Activated B cell treated with CpG ODN at 0.5 μM for 24 hours (primary cell): ENCODE data around the gene EPN2. TPM values are rescaled to one million over a fixed set of nuclear protein-coding genes. Genes with fewer than 3 reads are reported as not detected.
A peak's percentile ranks its signal among the peaks of the same experiment; 100 is the strongest.

Experiments used
- ATAC-seq: fragments of 200-7000 bp; cut with Tn5 transposase; one replicate; pipeline ENCODE4 v1.10.0; 2021; ENCODE audit warnings: low read depth, mild to moderate bottlenecking, moderate library complexity
- CTCF ChIA-PET: fragments of 350-600 bp; sonication (Branson Sonifier 250); formaldehyde crosslinking; loops from one replicate; lab custom pipeline; 2021; ENCODE audit warnings: antibody characterized with exemption; lab: Charles Lee
- POLR2A ChIA-PET: fragments of 350-600 bp; sonication (Branson Sonifier 250); formaldehyde crosslinking; loops from one replicate; lab custom pipeline; 2021; ENCODE audit warnings: antibody characterized with exemption; lab: Charles Lee
- DNase-seq: peaks from one replicate; pipeline ENCODE4 v3.0.0; 2022
- H3K27ac Mint-ChIP-seq: one replicate; pipeline ENCODE4 v1.8.0; 2020; ENCODE audit warnings: mixed read lengths
- H3K27me3 Mint-ChIP-seq: one replicate; pipeline ENCODE4 v1.8.0; 2021; ENCODE audit warnings: mixed read lengths
- H3K36me3 Mint-ChIP-seq: one replicate; pipeline ENCODE4 v1.8.0; 2021; ENCODE audit warnings: low read depth, mixed read lengths
- H3K4me1 Mint-ChIP-seq: one replicate; pipeline ENCODE4 v1.8.0; 2021; ENCODE audit warnings: mixed read lengths
- H3K4me3 Mint-ChIP-seq: one replicate; pipeline ENCODE4 v1.8.0; 2020; ENCODE audit warnings: mild to moderate bottlenecking, mixed read lengths
- H3K9me3 Mint-ChIP-seq: one replicate; pipeline ENCODE4 v1.8.0; 2020; ENCODE audit warnings: mixed read lengths
- intact Hi-C: fragments of 100-400 bp; cut with micrococcal nuclease; formaldehyde crosslinking; loops from one replicate; pipeline ENCODE4 v1.15.1; 2024
- total RNA-seq: library from RNA; stranded (reverse); gene quantifications from 2 replicates; pipeline ENCODE4 v1.2.3, GENCODE V29; 2022
- TF ChIP-seq, protein P1 (sequence below): fragments of 200-600 bp; IDR thresholded peaks from one replicate; pipeline ENCODE4 v1.8.0; 2022; ENCODE audit warnings: antibody characterized with exemption, mild to moderate bottlenecking

Gene EPN2
- total RNA-seq, 1 donor from 2014 or later: 16.6 TPM

DNA sequence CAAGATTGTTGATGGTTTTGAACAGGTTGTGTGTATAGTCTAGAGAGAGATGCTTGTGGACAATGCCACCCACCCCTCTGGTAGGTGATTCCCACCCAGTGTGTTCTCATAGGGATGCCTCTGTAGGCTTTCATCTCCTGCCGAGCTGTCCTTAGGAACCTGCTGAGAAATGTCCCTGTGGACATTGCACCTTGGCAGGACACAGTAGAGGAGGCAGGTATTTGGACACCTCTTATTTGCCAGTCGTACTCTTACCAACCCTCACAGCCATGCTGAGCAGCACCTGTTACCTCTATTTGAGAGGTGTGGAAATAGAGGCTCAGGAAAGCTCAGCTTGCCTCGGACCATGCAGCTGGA, 33.2 kb downstream of the EPN2 start:
- Mint-ChIP-seq H3K27me3 (no peaks in the 10 kb centered on the region), H3K36me3 (peaks cover 12% of the 10 kb centered on the region), H3K27ac (no peak overlapping the region), H3K4me1 (peaks cover 34% of the 10 kb centered on the region), H3K4me3 (no peak overlapping the region), H3K9me3 (no peaks in the 10 kb centered on the region)
- DNase-seq (no peak), ATAC-seq (no peak)
- intact Hi-C loops: loop anchor here (5.0 kb wide), 1 partner anchor 37 kb away; no protein-coding TSS in a partner anchor
- ChIA-PET POLR2A (no interaction called here), CTCF (no interaction called here)
- TF ChIP-seq, protein P1, sequence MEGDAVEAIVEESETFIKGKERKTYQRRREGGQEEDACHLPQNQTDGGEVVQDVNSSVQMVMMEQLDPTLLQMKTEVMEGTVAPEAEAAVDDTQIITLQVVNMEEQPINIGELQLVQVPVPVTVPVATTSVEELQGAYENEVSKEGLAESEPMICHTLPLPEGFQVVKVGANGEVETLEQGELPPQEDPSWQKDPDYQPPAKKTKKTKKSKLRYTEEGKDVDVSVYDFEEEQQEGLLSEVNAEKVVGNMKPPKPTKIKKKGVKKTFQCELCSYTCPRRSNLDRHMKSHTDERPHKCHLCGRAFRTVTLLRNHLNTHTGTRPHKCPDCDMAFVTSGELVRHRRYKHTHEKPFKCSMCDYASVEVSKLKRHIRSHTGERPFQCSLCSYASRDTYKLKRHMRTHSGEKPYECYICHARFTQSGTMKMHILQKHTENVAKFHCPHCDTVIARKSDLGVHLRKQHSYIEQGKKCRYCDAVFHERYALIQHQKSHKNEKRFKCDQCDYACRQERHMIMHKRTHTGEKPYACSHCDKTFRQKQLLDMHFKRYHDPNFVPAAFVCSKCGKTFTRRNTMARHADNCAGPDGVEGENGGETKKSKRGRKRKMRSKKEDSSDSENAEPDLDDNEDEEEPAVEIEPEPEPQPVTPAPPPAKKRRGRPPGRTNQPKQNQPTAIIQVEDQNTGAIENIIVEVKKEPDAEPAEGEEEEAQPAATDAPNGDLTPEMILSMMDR: no peak

DNA sequence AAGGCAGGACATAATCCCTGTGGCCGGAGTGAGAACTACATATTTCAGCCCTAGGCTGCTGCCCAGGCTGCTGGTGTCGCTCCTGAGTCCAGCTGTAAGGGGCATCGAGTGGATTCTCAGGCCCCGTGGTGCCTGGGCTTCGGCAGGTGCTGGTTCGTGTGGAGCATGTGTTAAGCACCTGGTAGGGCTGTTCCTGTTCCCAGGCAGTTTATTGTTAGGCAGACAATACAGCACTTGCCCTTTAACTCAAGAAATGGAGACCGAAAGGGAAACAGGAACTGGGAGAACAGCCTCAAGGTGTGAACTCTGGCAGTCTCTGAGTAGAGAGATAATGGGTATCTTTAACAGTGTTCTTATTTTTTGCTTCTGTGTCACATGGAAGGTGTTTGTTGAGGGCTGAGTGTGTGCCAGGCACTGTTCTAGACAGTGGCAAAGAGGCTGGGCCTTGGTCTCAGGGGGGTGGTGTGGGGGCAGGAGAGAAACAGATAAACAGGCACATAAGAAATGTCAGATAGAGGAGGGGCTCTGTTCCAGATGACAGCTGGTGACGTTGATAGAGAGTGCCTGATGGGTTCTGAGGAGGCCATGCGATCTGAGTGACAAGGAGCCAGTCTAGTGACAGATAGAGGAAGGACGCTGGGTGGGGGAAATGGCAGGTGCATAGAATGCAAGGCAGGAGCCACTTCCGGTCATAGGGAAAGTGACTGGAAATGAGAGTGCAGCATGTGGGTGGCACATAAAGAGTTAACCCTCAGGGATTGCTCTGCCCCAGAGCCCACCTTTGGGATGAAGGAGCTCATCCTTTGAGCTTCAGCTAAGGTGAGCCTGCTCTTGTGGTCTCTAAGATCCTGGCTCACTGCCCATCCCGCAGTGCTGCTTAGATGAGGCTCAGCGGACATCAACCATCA, 33.8 kb downstream of the EPN2 start:
- intact Hi-C loops: loop anchor here (1.0 to 5.0 kb wide), 2 partner anchors 14 to 36 kb away; no protein-coding TSS in a partner anchor
- Mint-ChIP-seq H3K36me3 (peaks cover 12% of the 10 kb centered on the region), H3K27ac (peak overlapping the region; percentile 51), H3K4me1 (peaks cover 34% of the 10 kb centered on the region), H3K4me3 (peak overlapping the region; percentile 60), H3K27me3 (no peaks in the 10 kb centered on the region), H3K9me3 (no peaks in the 10 kb centered on the region)
- TF ChIP-seq, protein P1: no peak
- peak; percentile 18 for DNase-seq
- POLR2A ChIA-PET: interaction anchor here (1.2 kb wide), 1 partner anchor 35 kb away, joined by 4 read pairs; no protein-coding TSS in a partner anchor
- CTCF ChIA-PET: no interaction called here
- ATAC-seq: peak; percentile 88

DNA sequence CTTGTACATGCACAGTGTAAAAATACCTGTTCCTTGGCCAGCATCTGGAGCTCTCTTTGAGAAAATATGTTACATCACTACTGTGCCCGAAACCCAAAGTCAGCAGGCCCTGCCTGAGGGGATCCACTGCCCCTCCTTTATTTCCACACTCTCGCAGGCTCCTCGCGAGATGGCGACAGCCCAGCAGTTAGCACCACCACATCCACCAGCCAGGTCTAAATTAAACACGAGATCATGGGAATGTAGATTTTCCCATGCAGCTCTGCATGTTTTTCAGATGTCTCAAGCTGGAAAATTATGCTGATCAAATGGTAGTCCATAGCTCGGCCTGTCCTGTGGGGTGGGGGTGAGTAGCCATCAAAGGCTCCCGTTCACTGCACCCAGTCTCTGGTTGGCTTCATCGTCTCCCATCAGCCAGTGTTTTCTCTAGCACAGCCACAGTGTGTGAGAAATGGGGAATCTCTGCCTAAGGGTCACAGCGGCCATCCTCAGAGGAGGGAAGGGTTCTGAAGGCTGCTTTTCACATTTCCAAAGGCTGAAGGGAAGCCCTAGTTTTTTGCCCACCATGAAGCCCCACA, 34.7 kb downstream of the EPN2 start:
- ATAC-seq: no peak
- POLR2A ChIA-PET: interaction anchor here (1.2 kb wide), 1 partner anchor 34 kb away, joined by 4 read pairs; no protein-coding TSS in a partner anchor
- H3K36me3 Mint-ChIP-seq: peaks cover 15% of the 10 kb centered on the region
- no peaks in the 10 kb centered on the region for H3K27me3 Mint-ChIP-seq
- no peaks in the 10 kb centered on the region for H3K9me3 Mint-ChIP-seq
- no peak for DNase-seq
- CTCF ChIA-PET: no interaction called here
- no peak overlapping the region for H3K4me3 Mint-ChIP-seq
- peaks cover 34% of the 10 kb centered on the region for H3K4me1 Mint-ChIP-seq
- TF ChIP-seq, protein P1: no peak
- H3K27ac Mint-ChIP-seq: no peak overlapping the region
- intact Hi-C loops: loop anchor here (1.0 to 5.0 kb wide), 2 partner anchors 13 to 35 kb away; no protein-coding TSS in a partner anchor

GRCh38 chr17:19273731-19274130, 36.6 kb downstream of the EPN2 start:
- Mint-ChIP-seq H3K4me1 (peaks cover 31% of the 10 kb centered on the region), H3K27me3 (no peaks in the 10 kb centered on the region), H3K4me3 (no peak overlapping the region), H3K27ac (no peak overlapping the region), H3K9me3 (no peaks in the 10 kb centered on the region), H3K36me3 (peaks cover 15% of the 10 kb centered on the region)
- ATAC-seq (no peak), DNase-seq (no peak)
- TF ChIP-seq, protein P1: no peak
- POLR2A ChIA-PET: no interaction called here
- intact Hi-C loops: loop anchor here (5.0 kb wide), 1 partner anchor 34 kb away; no protein-coding TSS in a partner anchor
- CTCF ChIA-PET: no interaction called here

GRCh38 chr17:19274893-19275292, 37.7 kb downstream of the EPN2 start:
- Mint-ChIP-seq H3K27ac (no peak overlapping the region), H3K9me3 (no peaks in the 10 kb centered on the region), H3K4me1 (peaks cover 20% of the 10 kb centered on the region), H3K36me3 (peaks cover 15% of the 10 kb centered on the region), H3K4me3 (no peak overlapping the region), H3K27me3 (no peaks in the 10 kb centered on the region)
- CTCF ChIA-PET: no interaction called here
- POLR2A ChIA-PET: no interaction called here
- DNase-seq (no peak), ATAC-seq (no peak)
- TF ChIP-seq, protein P1: no peak
- intact Hi-C loops: loop anchor here (5.0 kb wide), 1 partner anchor 32 kb away; no protein-coding TSS in a partner anchor
